ENCODE results near the gene DGKI. TPM values are rescaled to one million over a fixed set of nuclear protein-coding genes. Genes with fewer than 3 reads are reported as not detected.
"Not testable (repeated sequence)": the region's sequence is repeated elsewhere in the genome, so short reads cannot be mapped to it uniquely, and the experiment has no call there.

The DGKI gene
- total RNA-seq, 2 donors from 2014 or later = 4.4 to 5.9 TPM

DNA sequence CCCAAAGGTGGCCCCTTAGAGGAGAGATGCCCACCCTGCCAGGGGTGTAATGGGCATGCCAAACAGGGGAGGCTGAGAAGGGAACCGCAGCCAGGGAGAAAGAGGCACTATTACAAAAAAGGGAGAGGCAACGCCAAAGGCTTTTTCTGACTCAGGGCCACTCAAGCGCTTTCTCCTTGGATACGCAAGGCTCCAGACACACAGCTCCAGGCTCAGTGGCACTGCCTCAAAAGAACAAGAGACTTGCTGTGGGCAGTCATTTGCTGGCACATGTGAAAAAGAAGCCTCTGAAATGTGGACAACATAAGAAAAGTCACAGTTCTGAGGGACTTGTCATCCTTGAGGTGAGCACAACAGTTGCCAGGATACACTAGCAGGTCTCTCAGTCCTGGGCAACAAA is 128.4 kb downstream of the DGKI start:
- Histone ChIP-seq H3K4me3 (no peak overlapping the region), H3K36me3 (no peaks in the 10 kb centered on the region), H3K27ac (no peak overlapping the region), H3K4me1 (peaks cover 0 to 5% of the 10 kb centered on the region in 2 donors), H3K27me3 (no peaks in the 10 kb centered on the region), H3K9me3 (no peaks in the 10 kb centered on the region)
- TF ChIP-seq, protein P1, sequence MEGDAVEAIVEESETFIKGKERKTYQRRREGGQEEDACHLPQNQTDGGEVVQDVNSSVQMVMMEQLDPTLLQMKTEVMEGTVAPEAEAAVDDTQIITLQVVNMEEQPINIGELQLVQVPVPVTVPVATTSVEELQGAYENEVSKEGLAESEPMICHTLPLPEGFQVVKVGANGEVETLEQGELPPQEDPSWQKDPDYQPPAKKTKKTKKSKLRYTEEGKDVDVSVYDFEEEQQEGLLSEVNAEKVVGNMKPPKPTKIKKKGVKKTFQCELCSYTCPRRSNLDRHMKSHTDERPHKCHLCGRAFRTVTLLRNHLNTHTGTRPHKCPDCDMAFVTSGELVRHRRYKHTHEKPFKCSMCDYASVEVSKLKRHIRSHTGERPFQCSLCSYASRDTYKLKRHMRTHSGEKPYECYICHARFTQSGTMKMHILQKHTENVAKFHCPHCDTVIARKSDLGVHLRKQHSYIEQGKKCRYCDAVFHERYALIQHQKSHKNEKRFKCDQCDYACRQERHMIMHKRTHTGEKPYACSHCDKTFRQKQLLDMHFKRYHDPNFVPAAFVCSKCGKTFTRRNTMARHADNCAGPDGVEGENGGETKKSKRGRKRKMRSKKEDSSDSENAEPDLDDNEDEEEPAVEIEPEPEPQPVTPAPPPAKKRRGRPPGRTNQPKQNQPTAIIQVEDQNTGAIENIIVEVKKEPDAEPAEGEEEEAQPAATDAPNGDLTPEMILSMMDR (IDR thresholded peaks at IDR 0.05) = no peak
- no peak for DNase-seq (ENCODE audit: low spot score)

DNA sequence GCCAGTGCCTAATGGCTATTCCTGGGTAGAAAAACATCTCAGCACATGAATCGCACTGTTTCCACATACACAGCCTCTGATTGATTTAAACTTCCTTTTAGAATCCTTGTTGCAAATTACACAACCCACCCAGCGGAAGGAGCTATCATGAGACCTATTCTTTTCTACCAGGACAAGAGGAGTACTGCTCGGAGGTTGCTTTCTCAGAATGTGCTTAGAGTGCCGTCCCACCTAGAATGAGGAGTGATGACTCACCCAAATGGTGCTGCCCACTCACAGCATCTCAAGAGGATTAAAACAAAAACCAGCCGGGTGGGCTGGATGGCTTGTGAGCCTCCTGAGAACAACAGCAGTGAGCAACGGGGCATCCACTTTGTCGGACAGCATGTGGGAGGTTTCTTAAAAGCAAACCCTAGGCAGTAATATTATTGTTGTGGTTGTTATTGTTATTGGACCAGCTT is 128.9 kb downstream of the DGKI start:
- Histone ChIP-seq H3K4me3 (no peak overlapping the region), H3K4me1 (peaks cover 0 to 5% of the 10 kb centered on the region in 2 donors), H3K9me3 (no peaks in the 10 kb centered on the region), H3K27me3 (no peaks in the 10 kb centered on the region), H3K27ac (no peak overlapping the region), H3K36me3 (no peaks in the 10 kb centered on the region)
- no peak for DNase-seq (ENCODE audit: low spot score)
- TF ChIP-seq, protein P1 (IDR thresholded peaks at IDR 0.05) = no peak

DNA sequence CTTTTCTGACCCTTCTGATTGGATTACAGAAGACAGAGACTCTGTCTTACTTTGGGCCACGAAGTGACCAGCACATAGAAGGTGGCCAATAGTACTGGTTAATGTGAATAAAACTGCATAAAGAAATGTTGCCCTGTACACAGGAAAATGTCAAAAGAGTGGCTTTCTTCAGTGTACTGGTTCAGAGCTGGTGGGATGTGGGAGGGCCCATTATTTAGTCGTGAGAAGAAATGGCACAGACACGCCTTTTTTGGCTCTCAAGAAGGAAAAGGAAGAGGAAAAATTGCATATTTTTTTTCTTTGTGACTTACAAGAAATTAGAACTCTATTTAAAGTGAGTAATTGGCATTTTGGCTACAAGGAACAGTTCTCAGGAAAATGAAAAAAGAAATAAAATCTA is 129.7 kb downstream of the DGKI start:
- peaks cover 0 to 5% of the 10 kb centered on the region in 2 donors for H3K4me1 ChIP-seq
- H3K36me3 ChIP-seq = no peaks in the 10 kb centered on the region
- no peak overlapping the region for H3K4me3 ChIP-seq
- no peaks in the 10 kb centered on the region for H3K27me3 ChIP-seq
- TF ChIP-seq, protein P1 (IDR thresholded peaks at IDR 0.05) = no peak
- H3K9me3 ChIP-seq = no peaks in the 10 kb centered on the region
- DNase-seq (ENCODE audit: low spot score) = no peak
- H3K27ac ChIP-seq = no peak overlapping the region

DNA sequence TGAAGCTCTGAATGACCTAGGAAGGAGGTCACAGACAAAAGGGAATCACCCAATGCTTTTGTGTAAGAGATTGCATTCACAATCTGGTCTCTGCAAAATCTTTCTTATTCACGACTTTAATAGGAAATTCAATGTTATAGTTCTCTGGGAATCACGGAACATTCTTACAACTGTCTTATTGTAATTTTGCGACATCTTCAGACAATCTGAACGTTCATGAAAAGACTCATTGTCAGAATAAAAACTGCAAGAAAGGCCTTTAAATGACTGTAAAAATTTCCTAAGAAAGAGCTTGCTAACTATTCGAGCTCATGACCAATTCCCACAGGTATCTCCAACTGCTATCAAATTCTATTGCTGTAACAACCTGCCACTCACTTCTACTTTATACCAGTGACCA is 130.7 kb downstream of the DGKI start:
- TF ChIP-seq, protein P1 (IDR thresholded peaks at IDR 0.05) = no peak
- no peaks in the 10 kb centered on the region for H3K36me3 ChIP-seq
- H3K27me3 ChIP-seq = no peaks in the 10 kb centered on the region
- H3K4me3 ChIP-seq = no peak overlapping the region
- no peak for DNase-seq (ENCODE audit: low spot score)
- H3K27ac ChIP-seq = no peak overlapping the region
- H3K4me1 ChIP-seq = peaks cover 0 to 5% of the 10 kb centered on the region in 2 donors
- no peaks in the 10 kb centered on the region for H3K9me3 ChIP-seq

DNA sequence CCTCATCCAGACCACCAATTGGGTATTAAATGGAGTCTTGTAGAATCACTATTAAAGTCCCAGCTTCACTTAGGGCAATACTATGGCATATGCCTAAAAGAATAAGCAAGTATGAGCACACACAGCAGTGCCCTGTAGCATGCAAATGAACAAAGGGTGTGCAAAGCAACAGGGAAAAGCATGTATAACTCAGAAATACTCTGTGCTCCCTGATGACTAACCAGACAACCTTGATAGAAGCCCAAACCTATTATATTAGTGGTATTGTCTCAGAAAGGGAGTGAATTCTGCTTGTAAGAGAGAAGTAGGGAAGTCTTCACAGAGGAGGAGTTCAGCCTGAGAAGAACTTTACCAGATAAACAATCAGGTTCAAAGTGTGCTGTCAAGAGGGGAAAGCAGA is 131.2 kb downstream of the DGKI start:
- Histone ChIP-seq H3K9me3 (no peaks in the 10 kb centered on the region), H3K36me3 (no peaks in the 10 kb centered on the region), H3K27me3 (no peaks in the 10 kb centered on the region), H3K4me1 (peaks cover 0 to 5% of the 10 kb centered on the region in 2 donors), H3K27ac (no peak overlapping the region), H3K4me3 (no peak overlapping the region)
- TF ChIP-seq, protein P1 (IDR thresholded peaks at IDR 0.05) = no peak
- no peak for DNase-seq (ENCODE audit: low spot score)

DNA sequence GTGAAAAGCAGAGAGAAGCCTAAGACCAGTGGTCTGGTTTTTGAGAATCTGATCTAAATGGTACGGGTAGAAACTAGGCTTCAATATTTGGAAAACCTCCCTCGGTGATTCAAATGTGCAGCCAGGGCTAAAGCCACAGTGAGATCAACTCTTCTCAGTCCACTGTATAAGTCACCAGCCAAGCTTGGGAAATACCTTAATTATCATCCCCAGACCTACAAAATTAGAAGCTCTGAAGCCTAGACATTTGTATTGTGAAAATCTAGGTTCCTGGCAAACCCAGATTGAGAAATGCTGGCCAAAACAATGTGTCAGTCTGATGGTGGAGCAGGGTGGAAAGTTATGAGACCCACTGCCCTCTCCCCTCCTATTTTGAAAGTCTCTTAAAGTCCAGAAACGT is 131.7 kb downstream of the DGKI start:
- Histone ChIP-seq H3K4me1 (peaks cover 0 to 5% of the 10 kb centered on the region in 2 donors), H3K27me3 (no peaks in the 10 kb centered on the region), H3K36me3 (no peaks in the 10 kb centered on the region), H3K9me3 (no peaks in the 10 kb centered on the region), H3K27ac (no peak overlapping the region), H3K4me3 (no peak overlapping the region)
- no peak for DNase-seq (ENCODE audit: low spot score)
- TF ChIP-seq, protein P1 (IDR thresholded peaks at IDR 0.05) = no peak

DNA sequence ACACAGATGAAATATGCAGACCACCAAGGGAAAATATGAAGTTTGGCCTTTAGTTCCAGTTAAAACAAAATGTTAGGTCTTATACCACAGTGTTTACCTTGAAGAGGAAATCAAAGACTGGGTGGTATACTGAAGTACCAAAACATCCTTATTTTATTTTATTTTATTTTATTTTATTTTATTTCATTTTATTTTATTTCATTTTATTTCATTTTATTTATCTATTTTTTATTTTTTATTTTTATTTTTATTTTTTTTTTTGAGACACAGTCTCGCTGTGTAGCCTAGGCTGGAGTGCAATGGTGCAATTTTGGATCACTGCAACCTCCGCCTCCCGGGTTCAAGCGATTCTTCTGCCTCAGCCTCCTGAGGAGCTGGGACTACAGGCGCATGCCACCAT is 140.4 kb downstream of the DGKI start:
- not testable (repeated sequence) for H3K36me3 ChIP-seq; H3K4me1 ChIP-seq; DNase-seq (ENCODE audit: low spot score); H3K27ac ChIP-seq; H3K4me3 ChIP-seq; H3K27me3 ChIP-seq
- H3K9me3 ChIP-seq = peaks cover 7 to 21% of the 10 kb centered on the region in 2 donors
